ENCODE results near the gene FGF11.

FGF11 gene

GRCh38 chr17:7423679-7424078 is 15.6 kb upstream of the FGF11 start:
- DNase-seq (ENCODE audit: low read depth), result no peak
- H3K4me3 ChIP-seq (ENCODE audit: low read length), result no peak overlapping the region
- peaks cover 3% of the 10 kb centered on the region for H3K9me3 ChIP-seq (ENCODE audit: control insufficient read depth, low read length)
- no peaks in the 10 kb centered on the region for H3K4me1 ChIP-seq (ENCODE audit: control insufficient read depth, insufficient read depth, low read length)
- H3K27me3 ChIP-seq (replicated peaks; ENCODE audit: control insufficient read depth, insufficient read depth, low read length), result no peaks in the 10 kb centered on the region
- H3K9ac ChIP-seq (ENCODE audit: low read length), result no peak overlapping the region
- no peaks in the 10 kb centered on the region for H3K36me3 ChIP-seq (ENCODE audit: control insufficient read depth, insufficient read depth, low read length, severe bottlenecking)

GRCh38 chr17:7425316-7425715 is 14.0 kb upstream of the FGF11 start, which contains the start of gene SPEM2:
Gene SPEM2 (plus strand): TSS chr17:7425616. CDS start chr17:7425689, 73 bp downstream.
- no peak for DNase-seq (ENCODE audit: low read depth)
- H3K9ac ChIP-seq (ENCODE audit: low read length), result no peak within 1 kb of the TSS
- no peaks in the 10 kb centered on the region for H3K27me3 ChIP-seq (replicated peaks; ENCODE audit: control insufficient read depth, insufficient read depth, low read length)
- H3K4me1 ChIP-seq (ENCODE audit: control insufficient read depth, insufficient read depth, low read length), result no peaks in the 10 kb centered on the region
- H3K36me3 ChIP-seq (ENCODE audit: control insufficient read depth, insufficient read depth, low read length, severe bottlenecking), result no peaks in the 10 kb centered on the region
- peaks cover 3% of the 10 kb centered on the region for H3K9me3 ChIP-seq (ENCODE audit: control insufficient read depth, low read length)
- H3K4me3 ChIP-seq (ENCODE audit: low read length), result no peak within 1 kb of the TSS

GRCh38 chr17:7425756-7426155 is 13.6 kb upstream of the FGF11 start:
- no peak overlapping the region for H3K9ac ChIP-seq (ENCODE audit: low read length)
- peaks cover 1% of the 10 kb centered on the region for H3K9me3 ChIP-seq (ENCODE audit: control insufficient read depth, low read length)
- no peaks in the 10 kb centered on the region for H3K36me3 ChIP-seq (ENCODE audit: control insufficient read depth, insufficient read depth, low read length, severe bottlenecking)
- no peaks in the 10 kb centered on the region for H3K27me3 ChIP-seq (replicated peaks; ENCODE audit: control insufficient read depth, insufficient read depth, low read length)
- no peak for DNase-seq (ENCODE audit: low read depth)
- no peaks in the 10 kb centered on the region for H3K4me1 ChIP-seq (ENCODE audit: control insufficient read depth, insufficient read depth, low read length)
- H3K4me3 ChIP-seq (ENCODE audit: low read length), result no peak overlapping the region

- Histone ChIP-seq H3K4me3 (ENCODE audit: low read length) (no peak overlapping the region), H3K4me1 (ENCODE audit: control insufficient read depth, insufficient read depth, low read length) (no peaks in the 10 kb centered on the region), H3K9ac (ENCODE audit: low read length) (no peak overlapping the region), H3K27me3 (replicated peaks; ENCODE audit: control insufficient read depth, insufficient read depth, low read length) (no peaks in the 10 kb centered on the region), H3K36me3 (ENCODE audit: control insufficient read depth, insufficient read depth, low read length, severe bottlenecking) (no peaks in the 10 kb centered on the region), H3K9me3 (ENCODE audit: control insufficient read depth, low read length) (no peaks in the 10 kb centered on the region)
- no peak for DNase-seq (ENCODE audit: low read depth)
These were observed 13.0 kb upstream of the FGF11 start for GRCh38 chr17:7426203-7426863.

GRCh38 chr17:7426896-7427489 is 12.3 kb upstream of the FGF11 start:
- H3K4me3 ChIP-seq (ENCODE audit: low read length), result no peak overlapping the region

GRCh38 chr17:7427549-7427948 is 11.8 kb upstream of the FGF11 start:
- Histone ChIP-seq H3K4me3 (ENCODE audit: low read length) (no peak overlapping the region), H3K36me3 (ENCODE audit: control insufficient read depth, insufficient read depth, low read length, severe bottlenecking) (no peaks in the 10 kb centered on the region), H3K9ac (ENCODE audit: low read length) (no peak overlapping the region), H3K27me3 (replicated peaks; ENCODE audit: control insufficient read depth, insufficient read depth, low read length) (no peaks in the 10 kb centered on the region), H3K9me3 (ENCODE audit: control insufficient read depth, low read length) (no peaks in the 10 kb centered on the region), H3K4me1 (ENCODE audit: control insufficient read depth, insufficient read depth, low read length) (no peaks in the 10 kb centered on the region)
- no peak for DNase-seq (ENCODE audit: low read depth)

More at GRCh38 chr17:7426896-7427489, 12.3 kb upstream of the FGF11 start:
- Histone ChIP-seq H3K27me3 (replicated peaks; ENCODE audit: control insufficient read depth, insufficient read depth, low read length) (no peaks in the 10 kb centered on the region), H3K36me3 (ENCODE audit: control insufficient read depth, insufficient read depth, low read length, severe bottlenecking) (no peaks in the 10 kb centered on the region), H3K9ac (ENCODE audit: low read length) (no peak overlapping the region), H3K4me1 (ENCODE audit: control insufficient read depth, insufficient read depth, low read length) (no peaks in the 10 kb centered on the region), H3K9me3 (ENCODE audit: control insufficient read depth, low read length) (no peaks in the 10 kb centered on the region)
- DNase-seq (ENCODE audit: low read depth), result no peak

- Histone ChIP-seq H3K9ac (ENCODE audit: low read length) (no peak within 1 kb of the TSS), H3K36me3 (ENCODE audit: control insufficient read depth, insufficient read depth, low read length, severe bottlenecking) (no peaks in the 10 kb centered on the region)
These were observed 10.8 kb upstream of the FGF11 start, which contains the start of gene SPEM3 for GRCh38 chr17:7428557-7428956. Gene SPEM3 (plus strand): TSS chr17:7428857. CDS start chr17:7428903, 46 bp downstream.

GRCh38 chr17:7429722-7430121 is 9.6 kb upstream of the FGF11 start:
- no peaks in the 10 kb centered on the region for H3K9me3 ChIP-seq (ENCODE audit: control insufficient read depth, low read length)
- no peak overlapping the region for H3K9ac ChIP-seq (ENCODE audit: low read length)
- H3K4me3 ChIP-seq (ENCODE audit: low read length), result no peak overlapping the region
- H3K4me1 ChIP-seq (ENCODE audit: control insufficient read depth, insufficient read depth, low read length), result no peaks in the 10 kb centered on the region
- H3K36me3 ChIP-seq (ENCODE audit: control insufficient read depth, insufficient read depth, low read length, severe bottlenecking), result no peaks in the 10 kb centered on the region
- no peaks in the 10 kb centered on the region for H3K27me3 ChIP-seq (replicated peaks; ENCODE audit: control insufficient read depth, insufficient read depth, low read length)
- no peak for DNase-seq (ENCODE audit: low read depth)

More at GRCh38 chr17:7428557-7428956, 10.8 kb upstream of the FGF11 start, which contains the start of gene SPEM3:
- H3K27me3 ChIP-seq (replicated peaks; ENCODE audit: control insufficient read depth, insufficient read depth, low read length), result no peaks in the 10 kb centered on the region
- H3K4me1 ChIP-seq (ENCODE audit: control insufficient read depth, insufficient read depth, low read length), result no peaks in the 10 kb centered on the region
- no peak within 1 kb of the TSS for H3K4me3 ChIP-seq (ENCODE audit: low read length)
- no peak for DNase-seq (ENCODE audit: low read depth)
- no peaks in the 10 kb centered on the region for H3K9me3 ChIP-seq (ENCODE audit: control insufficient read depth, low read length)

- no peak for DNase-seq (ENCODE audit: low read depth)
- Histone ChIP-seq H3K4me3 (ENCODE audit: low read length) (no peak overlapping the region), H3K36me3 (ENCODE audit: control insufficient read depth, insufficient read depth, low read length, severe bottlenecking) (no peaks in the 10 kb centered on the region), H3K9ac (ENCODE audit: low read length) (no peak overlapping the region), H3K27me3 (replicated peaks; ENCODE audit: control insufficient read depth, insufficient read depth, low read length) (no peaks in the 10 kb centered on the region), H3K4me1 (ENCODE audit: control insufficient read depth, insufficient read depth, low read length) (peaks cover 4% of the 10 kb centered on the region), H3K9me3 (ENCODE audit: control insufficient read depth, low read length) (no peaks in the 10 kb centered on the region)
These were observed 8.1 kb upstream of the FGF11 start for GRCh38 chr17:7431231-7431630.

GRCh38 chr17:7432296-7432695 is 7.0 kb upstream of the FGF11 start:
- DNase-seq (ENCODE audit: low read depth), result no peak
- H3K4me3 ChIP-seq (ENCODE audit: low read length), result no peak overlapping the region
- H3K9ac ChIP-seq (ENCODE audit: low read length), result no peak overlapping the region
- no peaks in the 10 kb centered on the region for H3K27me3 ChIP-seq (replicated peaks; ENCODE audit: control insufficient read depth, insufficient read depth, low read length)
- no peaks in the 10 kb centered on the region for H3K36me3 ChIP-seq (ENCODE audit: control insufficient read depth, insufficient read depth, low read length, severe bottlenecking)
- H3K4me1 ChIP-seq (ENCODE audit: control insufficient read depth, insufficient read depth, low read length), result peaks cover 9% of the 10 kb centered on the region
- no peaks in the 10 kb centered on the region for H3K9me3 ChIP-seq (ENCODE audit: control insufficient read depth, low read length)

GRCh38 chr17:7435676-7436555 is 3.4 kb upstream of the FGF11 start:
- Histone ChIP-seq H3K9me3 (ENCODE audit: control insufficient read depth, low read length) (no peaks in the 10 kb centered on the region), H3K36me3 (ENCODE audit: control insufficient read depth, insufficient read depth, low read length, severe bottlenecking) (no peaks in the 10 kb centered on the region), H3K4me1 (ENCODE audit: control insufficient read depth, insufficient read depth, low read length) (peaks cover 23% of the 10 kb centered on the region), H3K9ac (ENCODE audit: low read length) (peak overlapping the region; percentile 48), H3K4me3 (ENCODE audit: low read length) (peak overlapping the region; percentile 64), H3K27me3 (replicated peaks; ENCODE audit: control insufficient read depth, insufficient read depth, low read length) (peaks cover 15% of the 10 kb centered on the region)
- DNase-seq (ENCODE audit: low read depth), result peak; percentile 38
